ENCODE measurements around the gene ITSN2. TPM values are rescaled to one million over a fixed set of nuclear protein-coding genes. Genes with fewer than 3 reads are reported as not detected.

The ITSN2 gene
- polyA plus RNA-seq, 1 experiment, result 16.3 TPM

DNA sequence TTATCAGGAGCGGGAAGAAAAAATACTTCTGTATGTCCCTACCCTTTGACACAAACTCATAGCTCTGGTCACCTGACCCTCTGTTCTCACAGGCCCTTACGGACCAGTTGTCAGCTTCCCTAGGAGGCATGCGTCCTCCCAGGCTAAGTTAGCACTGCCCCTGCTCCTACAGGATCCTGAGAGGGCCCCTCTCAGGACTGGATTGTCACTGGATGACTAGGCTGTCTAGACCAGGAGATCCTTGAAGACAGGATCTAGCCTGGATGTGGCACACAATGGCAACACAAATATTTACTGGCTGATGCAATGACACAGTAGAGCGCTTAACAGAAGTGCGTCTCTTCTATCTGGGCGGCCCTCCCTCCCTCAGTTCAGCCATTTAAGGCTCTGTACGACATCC is 177.8 kb downstream of the ITSN2 start:
- Histone ChIP-seq H3K4me3 (ENCODE audit: low read depth, low read length) (no peak overlapping the region), H3K27me3 (ENCODE audit: control insufficient read depth, insufficient read depth, low read length) (no peaks in the 10 kb centered on the region), H3K36me3 (ENCODE audit: control insufficient read depth, insufficient read depth, low read length) (no peaks in the 10 kb centered on the region)
- CTCF ChIA-PET, result no interaction called here
- no peak for TF ChIP-seq CTCF (IDR thresholded peaks at IDR 0.05; ENCODE audit: insufficient read depth, low read depth, low read length)
- POLR2A ChIA-PET, result no interaction called here
- DNase-seq (ENCODE audit: low read depth), result no peak

- DNase-seq (ENCODE audit: low read depth), result no peak
- ChIA-PET CTCF (no interaction called here), POLR2A (no interaction called here)
- Histone ChIP-seq H3K4me3 (ENCODE audit: low read depth, low read length) (no peak overlapping the region), H3K27me3 (ENCODE audit: control insufficient read depth, insufficient read depth, low read length) (no peaks in the 10 kb centered on the region), H3K36me3 (ENCODE audit: control insufficient read depth, insufficient read depth, low read length) (no peaks in the 10 kb centered on the region)
- no peak for TF ChIP-seq CTCF (IDR thresholded peaks at IDR 0.05; ENCODE audit: insufficient read depth, low read depth, low read length)
Measured at GRCh38 chr2:24181849-24182248, 178.5 kb downstream of the ITSN2 start.

DNA sequence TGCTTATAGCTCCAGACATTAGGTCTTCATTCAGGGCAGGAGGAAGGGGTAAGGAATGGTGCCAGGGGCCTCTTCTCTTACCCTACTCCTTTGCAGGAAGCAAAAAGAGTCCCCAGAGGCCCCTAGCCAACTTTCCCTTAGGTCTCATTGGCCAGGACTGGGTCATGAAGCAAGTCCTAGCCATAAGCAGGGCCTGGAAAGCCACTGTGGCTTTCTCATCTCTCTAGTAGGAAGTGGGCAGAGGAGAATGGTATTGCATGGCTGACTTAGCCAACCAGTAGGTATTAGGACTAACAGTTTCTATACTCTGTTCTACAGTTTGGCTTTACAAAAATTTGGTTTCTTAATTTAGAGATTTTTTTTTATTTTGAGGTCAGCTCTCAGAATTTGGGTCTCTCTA is 180.7 kb downstream of the ITSN2 start:
- H3K36me3 ChIP-seq (ENCODE audit: control insufficient read depth, insufficient read depth, low read length), result no peaks in the 10 kb centered on the region
- POLR2A ChIA-PET, result no interaction called here
- TF ChIP-seq CTCF (IDR thresholded peaks at IDR 0.05; ENCODE audit: insufficient read depth, low read depth, low read length), result no peak
- CTCF ChIA-PET, result interaction anchor here (0.8 to 1.3 kb wide), 3 partner anchors 8 to 95 kb away, joined by 3 to 5 read pairs (median 3); partner anchors contain the start of gene TP53I3
- no peak overlapping the region for H3K4me3 ChIP-seq (ENCODE audit: low read depth, low read length)
- DNase-seq (ENCODE audit: low read depth), result no peak
- no peaks in the 10 kb centered on the region for H3K27me3 ChIP-seq (ENCODE audit: control insufficient read depth, insufficient read depth, low read length)

- DNase-seq (ENCODE audit: low read depth), result no peak
- H3K27me3 ChIP-seq (ENCODE audit: control insufficient read depth, insufficient read depth, low read length), result no peaks in the 10 kb centered on the region
- ChIA-PET POLR2A (interaction anchor here (0.6 kb wide), 2 partner anchors 40 to 997 kb away, joined by 5 to 16 read pairs; no protein-coding TSS in a partner anchor), CTCF (interaction anchor here (1.2 kb wide), 1 partner anchor 10 kb away, joined by 5 read pairs; no protein-coding TSS in a partner anchor)
- no peaks in the 10 kb centered on the region for H3K36me3 ChIP-seq (ENCODE audit: control insufficient read depth, insufficient read depth, low read length)
- TF ChIP-seq CTCF (IDR thresholded peaks at IDR 0.05; ENCODE audit: insufficient read depth, low read depth, low read length), result no peak
- no peak overlapping the region for H3K4me3 ChIP-seq (ENCODE audit: low read depth, low read length)
Measured at GRCh38 chr2:24176326-24176725, 184.0 kb downstream of the ITSN2 start.

GRCh38 chr2:24175631-24176187 is 184.6 kb downstream of the ITSN2 start:
- peak; percentile 10; the same call in 1 of the 2 replicates for TF ChIP-seq CTCF (IDR thresholded peaks at IDR 0.05; ENCODE audit: insufficient read depth, low read depth, low read length)
- H3K27me3 ChIP-seq (ENCODE audit: control insufficient read depth, insufficient read depth, low read length), result no peaks in the 10 kb centered on the region
- H3K4me3 ChIP-seq (ENCODE audit: low read depth, low read length), result peak overlapping the region; percentile 16
- ChIA-PET POLR2A (no interaction called here), CTCF (no interaction called here)
- H3K36me3 ChIP-seq (ENCODE audit: control insufficient read depth, insufficient read depth, low read length), result no peaks in the 10 kb centered on the region
- DNase-seq (ENCODE audit: low read depth), result no peak

Measured in BJ (cell line).